Activated T-cell treated with anti-CD3 and anti-CD28 coated beads for 4 hours (primary cell): ENCODE results near the gene YARS2.
A peak's percentile ranks its signal among the peaks of the same experiment; 100 is the strongest.

Experiments
- DNase-seq: peaks from one replicate; pipeline ENCODE4 v3.0.0-alpha.2; 2020

Gene YARS2

GRCh38 chr12:32755654-32756475, at the start of gene YARS2:
Gene YARS2 (minus strand): TSS chr12:32755897. CDS start chr12:32755874, 23 bp downstream.
- peak; percentile 82 for DNase-seq

DNA sequence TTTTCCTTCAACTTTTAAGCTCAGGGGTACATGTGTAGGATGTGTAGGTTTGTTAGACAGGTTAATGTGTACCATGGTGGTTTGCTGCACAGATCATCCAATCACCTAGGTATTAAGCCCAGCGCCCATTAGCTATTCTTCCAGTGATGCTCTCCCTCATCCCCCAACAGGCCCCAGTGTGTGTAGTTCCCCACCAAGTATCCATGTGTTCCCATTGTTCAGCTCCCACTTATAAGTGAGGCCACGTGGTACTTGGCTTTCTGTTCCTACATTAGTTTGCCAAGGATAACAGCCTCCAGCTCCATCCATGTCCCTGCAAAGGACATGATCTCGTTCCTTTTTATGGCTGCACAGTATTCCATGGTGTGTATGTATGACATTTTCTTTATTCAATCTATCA, 48.6 kb upstream of the YARS2 start:
- no peak for DNase-seq

DNA sequence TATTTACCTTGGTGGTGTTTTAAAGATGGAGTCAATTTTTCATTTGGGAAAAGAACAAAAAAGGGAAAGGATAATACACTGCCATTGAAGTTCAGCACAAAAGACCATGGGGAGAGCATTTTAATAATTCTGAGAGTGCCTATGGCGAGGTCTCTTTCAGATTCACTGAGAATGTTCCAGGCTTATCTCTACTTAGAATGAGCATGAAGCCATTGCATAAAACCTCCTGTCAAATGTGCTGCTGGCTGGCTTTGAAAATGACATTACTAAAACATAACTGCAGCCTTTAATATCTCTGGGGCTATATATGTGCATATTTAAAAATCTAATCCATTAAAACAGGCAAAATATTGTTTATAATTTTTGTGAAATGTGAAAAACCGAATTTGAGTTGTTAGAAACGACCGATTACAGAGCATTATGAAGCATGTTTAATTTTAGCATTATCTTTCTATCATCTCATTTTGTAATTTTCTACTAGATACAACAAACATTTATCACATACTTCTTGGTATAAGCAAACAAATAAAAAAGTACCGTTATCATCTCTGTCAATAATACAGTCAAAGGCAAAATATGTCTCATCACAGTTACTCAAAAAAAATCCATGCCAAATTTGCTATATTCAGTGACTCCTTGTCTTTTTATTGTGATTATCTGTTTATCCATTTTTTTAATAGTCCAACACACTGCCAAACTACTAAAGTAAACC, 45.7 kb upstream of the YARS2 start:
- no peak for DNase-seq

DNA sequence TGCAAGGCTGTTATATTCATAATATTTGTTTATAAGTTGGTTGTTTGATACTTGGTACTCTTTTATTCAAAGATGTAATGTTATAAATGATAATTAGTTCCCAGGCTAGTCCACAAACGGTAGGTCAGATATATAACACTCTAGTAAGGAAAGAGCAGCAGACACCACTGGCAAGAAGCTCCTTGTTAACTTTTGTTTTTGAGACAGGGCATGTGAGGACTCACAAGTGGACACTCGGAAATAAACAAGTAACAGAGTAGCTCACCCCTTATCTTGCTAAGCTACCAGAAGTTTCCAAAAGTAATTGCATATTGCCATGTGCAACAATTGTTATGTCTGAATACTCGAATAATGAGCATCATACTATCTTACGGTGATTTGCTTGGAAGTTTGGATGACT, 38.6 kb upstream of the YARS2 start:
- DNase-seq = no peak

- DNase-seq = no peak
Observed at GRCh38 chr12:32789916-32790315, 34.2 kb upstream of the YARS2 start.

GRCh38 chr12:32789446-32789845, 33.7 kb upstream of the YARS2 start:
- no peak for DNase-seq

DNA sequence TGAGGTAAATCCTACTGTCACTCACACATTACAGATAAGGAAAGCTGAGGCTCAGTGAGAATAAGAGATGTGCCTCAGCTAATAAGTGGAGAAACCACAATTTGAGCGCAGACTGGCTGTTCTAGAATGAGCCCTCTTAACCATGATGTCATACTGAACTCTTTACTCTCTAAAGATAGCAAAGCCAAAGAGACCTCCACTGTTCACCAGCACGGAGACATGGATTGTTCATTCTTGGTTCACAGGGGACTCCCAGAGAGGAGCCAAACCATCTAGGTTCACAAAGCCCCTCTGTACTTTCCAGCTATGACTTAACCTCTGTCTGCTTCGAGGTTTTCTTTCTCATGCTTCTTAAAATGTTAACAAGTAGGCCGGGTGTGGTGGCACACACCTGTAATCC, 32.7 kb upstream of the YARS2 start:
- no peak for DNase-seq

DNA sequence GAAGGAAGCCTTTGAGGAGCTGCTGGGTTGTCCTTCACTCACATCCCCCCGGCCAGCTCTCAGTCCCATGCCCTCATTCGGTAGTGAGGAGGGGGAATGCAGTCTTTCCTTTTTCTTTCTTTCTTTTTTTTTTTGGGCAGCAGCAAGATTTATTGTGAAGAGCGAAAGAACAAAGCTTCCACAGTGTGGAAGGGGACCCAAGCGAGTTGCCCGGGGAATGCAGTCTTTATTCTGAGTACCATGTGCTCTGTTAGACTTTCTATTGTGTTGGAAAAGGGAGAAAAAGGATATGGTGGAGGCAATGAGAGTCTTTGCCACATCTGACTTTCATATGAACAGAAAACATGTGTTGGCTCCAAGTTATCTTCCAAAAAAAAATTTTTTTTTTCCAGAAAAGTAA, 29.9 kb upstream of the YARS2 start:
- no peak for DNase-seq

DNA sequence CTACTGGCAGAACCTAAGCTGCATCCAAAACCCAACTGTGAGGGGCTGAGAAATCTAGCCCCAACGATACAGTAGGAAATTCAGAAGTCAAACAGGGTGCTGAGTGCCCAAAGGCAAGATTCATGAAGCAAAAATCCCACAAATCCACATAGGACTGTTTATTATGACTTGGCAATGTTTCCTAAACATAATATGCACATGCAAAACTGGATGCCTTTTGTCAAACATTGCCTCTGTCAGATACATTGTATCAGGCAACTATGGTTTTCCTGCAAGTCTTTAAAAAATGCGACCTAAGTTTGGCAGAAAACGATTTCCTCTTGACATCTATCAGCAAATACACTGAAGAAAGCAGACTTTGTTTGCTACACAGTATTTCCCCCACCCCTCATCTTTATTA, 27.3 kb upstream of the YARS2 start:
- DNase-seq = no peak

GRCh38 chr12:32780071-32780470, 24.4 kb upstream of the YARS2 start:
- no peak for DNase-seq

DNA sequence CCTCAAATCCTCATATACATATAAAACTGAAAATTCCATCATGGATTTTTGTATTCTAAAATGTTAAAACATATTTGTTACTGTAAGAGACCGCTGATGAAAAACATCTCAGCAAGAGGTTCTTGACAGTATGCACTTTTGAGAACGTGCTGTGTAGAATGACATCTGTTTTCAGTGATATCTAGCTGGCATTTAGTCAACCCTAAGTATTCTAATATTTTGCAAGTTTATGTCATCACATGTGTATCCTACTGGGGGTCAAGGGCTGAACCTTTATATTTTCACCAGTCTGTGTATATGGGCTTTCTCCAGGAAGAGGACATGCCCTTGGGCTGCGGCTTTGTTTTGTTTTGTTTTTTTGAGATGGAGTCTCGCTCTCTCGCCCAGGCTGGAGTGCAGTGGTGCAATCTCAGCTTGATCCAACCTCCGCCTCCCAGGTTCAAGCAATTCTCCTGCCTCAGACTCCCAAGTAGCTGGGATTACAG, 22.0 kb upstream of the YARS2 start:
- DNase-seq = no peak

GRCh38 chr12:32777159-32777558, 21.5 kb upstream of the YARS2 start:
- no peak for DNase-seq

GRCh38 chr12:32776258-32776657, 20.6 kb upstream of the YARS2 start:
- no peak for DNase-seq

DNA sequence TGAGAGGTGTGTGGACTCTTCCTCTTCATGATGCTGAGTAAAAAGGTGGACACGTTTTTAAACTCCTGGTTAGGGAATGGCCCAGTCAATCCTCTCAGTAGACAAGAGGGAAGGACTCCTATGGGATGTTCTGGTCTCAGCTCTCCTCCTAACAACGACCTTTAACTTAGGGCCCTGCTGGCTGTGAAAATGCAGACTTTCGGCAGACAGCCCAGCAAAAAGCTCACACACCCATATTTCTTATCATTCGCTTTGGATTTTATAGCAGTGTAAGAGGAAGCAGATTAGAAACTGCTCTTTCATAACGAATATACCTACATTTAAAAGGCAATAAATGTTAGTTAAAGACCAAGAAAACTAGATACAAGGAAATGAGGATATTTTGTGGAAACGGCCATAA, 18.0 kb upstream of the YARS2 start:
- no peak for DNase-seq

- no peak for DNase-seq
Observed at GRCh38 chr12:32770141-32770540, 14.4 kb upstream of the YARS2 start.

GRCh38 chr12:32768518-32768917, 12.8 kb upstream of the YARS2 start:
- no peak for DNase-seq

DNA sequence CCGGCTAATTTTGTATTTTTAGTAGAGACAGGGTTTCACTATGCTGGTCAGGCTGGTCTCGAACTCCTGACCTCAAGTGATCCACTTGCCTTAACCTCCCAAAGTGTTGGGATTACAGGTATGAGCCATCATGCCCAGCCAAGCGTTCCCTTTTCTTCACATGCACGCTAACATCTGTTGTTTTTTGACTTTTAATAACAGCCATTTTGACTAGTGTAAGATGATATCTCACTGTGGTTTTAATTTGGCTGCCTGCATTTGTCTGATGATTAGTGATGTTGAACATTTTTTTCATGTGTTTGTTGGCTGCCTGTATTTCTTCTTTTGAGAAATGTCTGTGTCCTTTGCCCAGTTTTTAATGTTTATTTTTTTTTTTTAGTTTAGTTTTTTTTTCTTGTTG, 10.2 kb upstream of the YARS2 start:
- no peak for DNase-seq

DNA sequence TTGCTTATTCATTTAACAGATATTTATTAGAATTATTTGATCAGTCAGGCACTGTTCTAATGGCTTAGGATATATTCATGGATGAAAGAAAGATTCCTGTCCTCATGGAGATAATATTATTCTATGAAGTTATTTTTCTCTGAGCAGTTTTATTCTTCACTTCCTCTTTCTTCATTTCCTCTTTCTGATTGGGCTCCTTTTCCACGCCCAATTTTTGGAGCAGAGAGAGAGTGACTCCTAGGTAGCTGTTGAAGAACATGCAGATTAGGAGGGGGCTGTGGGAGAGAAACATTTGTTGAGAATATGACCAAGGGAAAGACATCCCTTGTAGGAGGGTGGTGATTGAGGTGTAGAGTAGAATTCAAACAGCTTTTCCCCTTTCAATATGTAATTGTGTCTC, 6.0 kb upstream of the YARS2 start:
- no peak for DNase-seq

- no peak for DNase-seq
Observed at GRCh38 chr12:32757157-32757556, 1.5 kb upstream of the YARS2 start.

DNA sequence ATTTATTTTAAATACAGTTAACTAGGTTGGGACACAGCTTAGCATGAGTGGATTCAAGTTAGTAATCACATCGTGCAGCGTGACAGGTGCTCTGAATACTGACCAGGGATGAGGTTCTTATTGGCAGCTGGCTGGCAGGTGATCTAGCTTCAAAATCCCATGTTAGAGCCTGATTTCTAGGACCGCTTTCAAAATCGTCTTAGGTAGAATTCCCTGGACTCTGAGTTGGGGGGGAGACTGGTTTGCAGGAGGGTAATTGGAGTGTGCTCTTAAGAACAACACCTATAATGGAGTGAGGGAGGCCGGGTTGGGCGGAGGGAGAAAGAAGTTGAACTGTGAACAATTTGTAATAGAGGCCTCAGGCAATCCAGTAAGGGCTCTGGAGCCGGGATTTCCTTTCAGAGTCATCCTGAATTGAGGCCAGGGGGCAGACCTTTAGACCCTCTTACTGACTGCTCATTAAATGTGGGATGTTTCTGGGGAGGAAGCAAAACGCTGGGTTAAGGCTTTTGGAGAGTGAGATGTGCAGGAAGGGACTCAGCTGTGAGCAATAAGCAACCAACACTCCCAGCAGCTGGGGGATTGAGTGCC, 874 bp upstream of the YARS2 start:
- no peak for DNase-seq

DNA sequence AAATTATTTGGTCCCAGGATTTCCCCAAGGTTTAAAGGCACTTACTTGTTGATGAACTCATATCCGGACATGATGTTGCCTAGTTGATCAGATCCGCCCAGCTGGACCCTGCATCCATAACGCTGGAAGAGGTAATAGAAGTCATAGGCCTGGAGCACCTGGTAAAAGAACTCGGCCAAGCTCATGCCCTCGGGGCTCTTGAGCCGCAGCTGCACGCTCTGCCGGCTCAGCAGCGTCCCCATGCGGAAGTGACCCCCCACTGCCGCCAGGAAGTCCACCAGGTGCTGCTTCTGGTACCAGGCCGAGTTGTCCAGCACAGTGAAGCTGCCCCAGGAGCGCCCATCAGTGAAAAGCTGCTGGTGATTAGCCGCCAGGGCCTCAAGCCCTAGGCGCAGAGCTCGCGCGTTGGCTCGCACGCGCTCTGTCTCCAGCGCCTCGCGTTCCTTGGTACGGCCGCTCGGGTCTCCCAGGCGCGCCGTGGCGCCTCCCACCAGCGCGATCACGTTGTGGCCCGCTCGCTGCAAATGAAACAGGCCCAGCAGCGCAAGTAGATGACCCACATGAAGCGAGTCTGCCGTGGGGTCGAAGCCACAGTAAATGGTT, 545 bp downstream of the YARS2 start:
- peak; percentile 46 for DNase-seq

DNA sequence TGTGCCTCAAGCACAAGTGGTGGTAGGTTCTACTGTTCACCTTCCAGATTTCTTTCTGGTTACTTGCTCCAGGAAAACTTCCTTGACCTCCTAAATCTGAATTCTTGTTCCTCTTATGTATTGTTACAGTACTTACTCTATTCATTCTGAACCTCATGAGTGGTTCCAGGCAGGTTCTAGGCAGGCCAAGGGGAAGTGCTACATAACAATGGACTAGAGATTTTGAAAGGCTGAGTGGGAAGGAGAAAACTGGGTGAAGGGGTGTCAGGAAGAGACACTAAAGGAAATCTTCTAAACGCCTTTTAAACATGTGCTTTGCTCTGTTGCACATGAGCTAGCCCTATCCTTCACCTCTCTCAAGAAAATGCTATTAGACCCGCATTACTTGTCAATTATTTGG, 1.6 kb downstream of the YARS2 start:
- DNase-seq = no peak

- no peak for DNase-seq
Observed at GRCh38 chr12:32753605-32754004, 2.1 kb downstream of the YARS2 start.

DNA sequence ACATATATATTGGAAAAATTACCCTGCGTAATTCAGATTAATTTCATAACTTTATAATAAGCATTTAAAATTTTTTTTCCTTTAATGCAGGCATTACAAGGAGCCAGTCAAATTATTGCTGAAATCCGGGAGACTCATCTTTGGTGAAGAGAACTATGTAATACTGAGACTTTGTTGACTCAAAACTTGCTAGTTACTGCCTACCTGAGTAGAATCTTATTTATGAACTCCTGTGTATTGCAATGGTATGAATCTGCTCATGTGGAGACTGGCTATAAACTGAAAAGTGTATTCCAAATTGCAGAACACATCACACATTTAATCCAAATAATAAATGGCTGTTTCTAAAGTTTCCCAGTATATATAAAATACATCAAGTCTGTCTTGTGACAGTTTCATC, 12.4 kb downstream of the YARS2 start:
- no peak for DNase-seq
